GM18526 (cell line): ENCODE data around the gene CD72.

Source experiments
- POLR2A ChIP-seq: IDR thresholded peaks from 3 replicates; pipeline ENCODE4 v1.6.1; 2011; ENCODE audit not compliant: insufficient read length; ENCODE audit errors: extremely low read depth

CD72 gene

GRCh38 chr9:35605351-35606137, 12.7 kb downstream of the CD72 start:
- peak; percentile 11 for TF ChIP-seq POLR2A

- TF ChIP-seq POLR2A: no peak
Measured at GRCh38 chr9:35604578-35605350, 13.4 kb downstream of the CD72 start, which contains the start of gene TESK1. Gene TESK1 (plus strand): TSS chr9:35605262. CDS start chr9:35605620, 358 bp downstream.

GRCh38 chr9:35603986-35604577, 14.1 kb downstream of the CD72 start:
- peak; percentile 52 for TF ChIP-seq POLR2A

GRCh38 chr9:35603506-35603985, 14.7 kb downstream of the CD72 start:
- no peak for TF ChIP-seq POLR2A

GRCh38 chr9:35599763-35600604, 18.2 kb downstream of the CD72 start:
- no peak for TF ChIP-seq POLR2A

- no peak for TF ChIP-seq POLR2A
Measured at GRCh38 chr9:35598866-35599590, 19.2 kb downstream of the CD72 start.

GRCh38 chr9:35594471-35594870, 23.7 kb downstream of the CD72 start:
- TF ChIP-seq POLR2A: no peak

GRCh38 chr9:35593581-35593980, 24.6 kb downstream of the CD72 start:
- TF ChIP-seq POLR2A: no peak

GRCh38 chr9:35579130-35579529, 39.1 kb downstream of the CD72 start:
- TF ChIP-seq POLR2A: no peak

- TF ChIP-seq POLR2A: no peak
Measured at GRCh38 chr9:35577486-35577885, 40.7 kb downstream of the CD72 start.

- TF ChIP-seq POLR2A: no peak
Measured at GRCh38 chr9:35575478-35575877, 42.7 kb downstream of the CD72 start.

- no peak for TF ChIP-seq POLR2A
Measured at GRCh38 chr9:35574578-35575122, 43.6 kb downstream of the CD72 start.

GRCh38 chr9:35570709-35571504, 47.3 kb downstream of the CD72 start:
- no peak for TF ChIP-seq POLR2A
